Measurements from ENCODE around the gene ACP3.

The ACP3 gene

DNA sequence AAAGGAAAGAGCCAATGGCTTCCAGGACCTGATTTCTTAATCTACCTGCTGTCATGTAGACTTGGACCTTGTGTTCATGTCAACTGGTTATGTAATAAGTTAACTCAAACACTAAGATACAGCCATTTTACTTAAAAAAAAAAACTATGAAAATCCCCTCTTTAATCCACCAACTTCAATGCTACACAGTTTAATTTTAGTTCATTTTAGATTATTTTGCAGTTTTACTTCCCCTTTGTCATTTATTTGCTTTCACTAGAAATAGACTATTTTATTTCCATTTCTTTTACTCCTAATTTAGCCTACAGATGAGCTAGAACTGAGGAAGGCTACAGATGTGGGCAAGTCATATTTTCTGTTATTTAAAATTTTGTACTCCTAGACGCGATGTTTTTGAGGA, 89.4 kb downstream of the ACP3 start:
- DNase-seq (ENCODE audit: low read depth, low spot score), result no peak

DNA sequence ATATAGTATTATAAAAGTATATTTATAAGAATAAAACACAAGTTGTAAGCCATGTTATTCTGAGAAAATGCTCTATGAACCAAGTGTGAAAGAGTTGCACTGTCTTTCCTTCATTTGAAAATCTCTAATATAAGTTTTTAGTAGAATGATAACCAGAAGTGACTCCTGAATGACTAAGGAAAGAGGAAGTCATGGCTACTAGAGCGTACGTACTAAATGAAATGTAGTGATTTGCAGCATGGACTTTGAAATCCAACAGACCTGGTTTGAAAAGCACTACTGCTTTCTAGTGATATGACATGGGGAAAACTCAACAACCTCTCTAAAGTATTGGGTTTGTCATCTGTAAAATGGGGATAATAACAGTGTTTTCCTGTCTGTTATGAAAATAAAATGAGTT, 89.8 kb downstream of the ACP3 start:
- DNase-seq (ENCODE audit: low read depth, low spot score), result no peak
